ENCODE results near the gene CKM.

CKM gene

GRCh38 chr19:45262570-45262969 is 60.1 kb downstream of the CKM start:
- TF ChIP-seq CTCF (IDR thresholded peaks at IDR 0.05) (no peak), ZFX (IDR thresholded peaks at IDR 0.05; ENCODE audit: borderline replicate concordance) (no peak)
- H3K27ac ChIP-seq: no peak overlapping the region

- no peak for TF ChIP-seq ZFX (IDR thresholded peaks at IDR 0.05; ENCODE audit: borderline replicate concordance)
- TF ChIP-seq CTCF (IDR thresholded peaks at IDR 0.05): no peak
Measured at GRCh38 chr19:45258862-45259261, 63.8 kb downstream of the CKM start.

GRCh38 chr19:45256836-45257235 is 65.8 kb downstream of the CKM start:
- H3K27ac ChIP-seq: no peak overlapping the region
- no peak for TF ChIP-seq CTCF (IDR thresholded peaks at IDR 0.05)
- TF ChIP-seq ZFX (IDR thresholded peaks at IDR 0.05; ENCODE audit: borderline replicate concordance): no peak

More at GRCh38 chr19:45258862-45259261, 63.8 kb downstream of the CKM start:
- H3K27ac ChIP-seq: no peak overlapping the region
